HL-60 (cell line): Measurements from ENCODE around the gene CLIP2.

ENCODE experiments used
- DNase-seq, 2 experiments: peaks; one replicate each; pipeline ENCODE4 v3.0.0-alpha.2; 2010 to 2020; ENCODE audit warnings: low read depth in 1 of 2, low spot score in 1 of 2
- H3K27ac ChIP-seq: fragments of 250-450 bp; sonication (Bioruptor Pico); replicated peaks from 2 replicates; pipeline ENCODE4 v1.5.1; 2020; ENCODE audit warnings: mild to moderate bottlenecking, moderate library complexity
- H3K27me3 ChIP-seq: fragments of 250-450 bp; sonication (Bioruptor Pico); 2 replicates; pipeline ENCODE4 v1.5.1; 2021; ENCODE audit warnings: mild to moderate bottlenecking, moderate library complexity; ENCODE audit not compliant: insufficient read depth, poor library complexity, severe bottlenecking
- H3K4me3 ChIP-seq: replicated peaks from 2 replicates; pipeline ENCODE4 v1.5.1; 2011; ENCODE audit warnings: mild to moderate bottlenecking, control low read depth, low read length; ENCODE audit not compliant: insufficient read depth
- CTCF ChIP-seq: IDR thresholded peaks from one replicate; pipeline ENCODE4 v1.5.1; 2011; ENCODE audit warnings: low read length, control low read depth, inconsistent platforms; ENCODE audit not compliant: insufficient read depth
- GABPA ChIP-seq: IDR thresholded peaks from 2 replicates; pipeline ENCODE4 v1.6.1; 2012; ENCODE audit warnings: low read depth
- POLR2AphosphoS5 ChIP-seq: IDR thresholded peaks from 2 replicates; pipeline ENCODE4 v1.6.1; 2012; ENCODE audit warnings: low read depth
- REST ChIP-seq: IDR thresholded peaks from 2 replicates; pipeline ENCODE4 v1.6.1; 2012; ENCODE audit warnings: low read depth; ENCODE audit not compliant: insufficient replicate concordance
- SPI1 ChIP-seq: IDR thresholded peaks from 2 replicates; pipeline ENCODE4 v1.6.1; 2012; ENCODE audit warnings: low read depth, mild to moderate bottlenecking, borderline replicate concordance

CLIP2 gene

DNA sequence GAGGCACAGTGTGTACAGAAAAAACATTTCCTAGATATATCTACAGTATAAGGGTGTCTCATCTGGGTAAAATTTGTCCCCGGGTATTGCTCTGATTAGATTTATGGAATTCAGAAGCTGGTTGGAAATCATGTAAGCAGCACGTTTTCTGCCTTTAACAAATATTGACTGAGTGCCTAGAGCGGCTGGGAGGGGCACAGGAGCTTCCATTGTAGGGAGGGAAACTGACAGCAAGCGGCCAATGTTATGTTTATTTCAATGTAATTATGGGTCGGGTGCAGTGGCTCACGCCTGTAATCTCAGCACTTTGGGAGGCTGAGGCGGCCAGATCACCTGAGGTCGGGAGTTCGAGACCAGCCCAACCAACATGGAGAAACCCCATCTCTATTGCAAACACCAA, 30.6 kb upstream of the CLIP2 start:
- Histone ChIP-seq H3K27me3 (no peaks in the 10 kb centered on the region), H3K4me3 (no peak overlapping the region), H3K27ac (no peak overlapping the region)
- TF ChIP-seq GABPA: no peak
- DNase-seq: no peak

DNA sequence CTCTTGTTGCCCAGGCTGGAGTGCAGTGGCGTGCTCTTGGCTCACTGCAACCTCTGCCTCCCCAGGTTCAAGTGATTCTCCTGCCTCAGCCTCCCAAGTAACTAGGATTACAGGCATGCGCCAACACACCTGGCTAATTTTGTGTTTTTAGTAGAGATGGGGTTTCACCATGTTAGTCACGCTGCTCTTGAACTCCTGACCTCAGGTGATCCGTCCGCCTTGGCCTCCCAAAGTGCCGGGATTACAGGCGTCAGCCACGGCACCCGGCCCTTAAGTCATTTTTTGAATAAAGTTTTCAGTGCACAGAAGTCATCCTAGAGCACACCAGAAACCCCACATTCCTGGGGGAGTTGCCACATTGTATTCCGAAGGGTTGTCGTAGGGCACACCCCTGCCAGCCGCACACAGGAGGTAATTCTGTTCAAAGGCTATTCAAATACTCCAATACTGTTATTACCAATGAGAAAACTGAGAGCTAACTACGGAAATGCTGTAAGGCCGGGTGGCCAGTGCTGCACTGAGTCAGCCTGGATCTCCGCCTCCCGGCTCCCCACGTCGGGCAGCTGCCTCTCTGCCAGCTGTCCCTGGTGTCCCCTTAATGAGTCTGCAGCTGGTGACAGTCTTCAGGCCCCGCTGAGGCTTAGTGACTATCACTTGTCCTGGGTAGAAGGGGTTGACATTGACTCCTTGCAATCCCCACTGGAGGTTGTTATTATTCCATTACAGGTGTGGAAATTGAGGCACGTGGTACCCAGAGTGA, 26.4 kb upstream of the CLIP2 start:
- H3K27me3 ChIP-seq: no peaks in the 10 kb centered on the region
- no peak overlapping the region for H3K27ac ChIP-seq
- H3K4me3 ChIP-seq: no peak overlapping the region
- DNase-seq: no peak
- TF ChIP-seq CTCF: no peak
- no peak for TF ChIP-seq SPI1
- no peak for TF ChIP-seq GABPA
- TF ChIP-seq REST: no peak
- no peak for TF ChIP-seq POLR2AphosphoS5

- no peak for TF ChIP-seq GABPA
- TF ChIP-seq CTCF: no peak
- no peak for TF ChIP-seq POLR2AphosphoS5
- TF ChIP-seq REST: no peak
- no peak for TF ChIP-seq SPI1
- H3K4me3 ChIP-seq: no peak overlapping the region
- H3K27ac ChIP-seq: no peak overlapping the region
- no peak for DNase-seq
- H3K27me3 ChIP-seq: no peaks in the 10 kb centered on the region
These were observed 25.6 kb upstream of the CLIP2 start for GRCh38 chr7:74263399-74264120.

GRCh38 chr7:74266191-74266963, 22.8 kb upstream of the CLIP2 start:
- no peak for TF ChIP-seq REST
- no peak for TF ChIP-seq GABPA
- TF ChIP-seq POLR2AphosphoS5: no peak
- TF ChIP-seq SPI1: no peak
- no peak for TF ChIP-seq CTCF
- H3K4me3 ChIP-seq: no peak overlapping the region
- H3K27ac ChIP-seq: no peak overlapping the region
- H3K27me3 ChIP-seq: no peaks in the 10 kb centered on the region
- no peak for DNase-seq
